HG02759 (cell line): ENCODE results near the gene BCL2L1.

Experiments
- ATAC-seq: cut with Tn5 transposase; IDR thresholded peaks from one replicate; pipeline ENCODE4 v1.9.1; 2021; ENCODE audit warnings: mild to moderate bottlenecking, moderate library complexity; ENCODE audit not compliant: unreplicated experiment

Gene BCL2L1

DNA sequence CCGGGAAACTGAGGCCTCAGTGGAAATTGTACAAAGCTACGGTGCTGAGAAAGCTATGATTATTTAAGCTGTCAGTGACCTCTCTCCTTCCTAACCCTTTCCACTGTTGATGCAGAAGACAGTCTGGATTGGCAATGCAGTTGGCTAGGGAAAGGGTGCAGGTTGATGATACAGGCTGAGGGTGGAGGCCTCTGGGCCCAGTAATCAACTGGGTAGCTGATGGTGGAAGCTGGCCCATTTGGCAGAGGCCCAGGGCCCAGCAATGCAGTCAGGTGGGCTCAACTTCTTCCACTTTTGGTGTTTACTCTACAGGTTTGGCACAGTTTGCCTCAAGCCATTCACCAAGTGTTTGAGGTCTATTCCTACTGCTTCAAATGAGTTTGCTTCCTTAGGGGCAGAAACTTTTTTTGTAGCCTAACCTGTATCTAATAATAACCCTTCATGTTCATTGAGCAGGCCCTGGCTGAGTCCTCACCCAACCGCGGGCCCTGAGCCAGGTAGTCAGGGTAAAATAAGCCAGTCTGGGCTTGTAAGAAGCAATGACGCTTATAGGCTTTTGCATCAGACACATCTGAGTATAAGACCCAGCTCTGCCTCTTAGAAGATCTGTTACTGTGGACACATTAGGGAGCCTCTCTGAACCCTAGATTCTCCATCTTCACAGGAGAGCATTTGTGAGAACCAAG lies 12.1 kb downstream of the BCL2L1 start:
- no peak for ATAC-seq

DNA sequence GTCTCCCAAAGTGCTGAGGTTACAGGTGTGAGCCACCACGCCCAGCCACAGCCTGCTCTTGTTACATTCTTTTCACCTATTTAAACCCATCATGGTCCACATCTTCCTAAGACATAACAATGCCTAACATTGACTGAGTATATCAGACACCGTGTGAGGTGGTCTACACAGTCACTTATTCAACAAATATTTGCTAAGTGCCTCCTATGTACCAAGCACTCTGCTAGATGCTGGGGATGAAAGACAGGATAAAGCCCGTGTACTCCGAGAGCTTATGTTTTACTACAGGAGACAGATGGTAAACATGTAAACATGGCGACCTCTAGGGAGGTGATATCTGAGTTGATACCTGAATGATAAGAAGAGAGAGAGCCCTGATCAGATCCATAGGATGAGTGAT lies 12.7 kb downstream of the BCL2L1 start:
- no peak for ATAC-seq

GRCh38 chr20:31708736-31709534 lies 13.7 kb downstream of the BCL2L1 start:
- no peak for ATAC-seq

DNA sequence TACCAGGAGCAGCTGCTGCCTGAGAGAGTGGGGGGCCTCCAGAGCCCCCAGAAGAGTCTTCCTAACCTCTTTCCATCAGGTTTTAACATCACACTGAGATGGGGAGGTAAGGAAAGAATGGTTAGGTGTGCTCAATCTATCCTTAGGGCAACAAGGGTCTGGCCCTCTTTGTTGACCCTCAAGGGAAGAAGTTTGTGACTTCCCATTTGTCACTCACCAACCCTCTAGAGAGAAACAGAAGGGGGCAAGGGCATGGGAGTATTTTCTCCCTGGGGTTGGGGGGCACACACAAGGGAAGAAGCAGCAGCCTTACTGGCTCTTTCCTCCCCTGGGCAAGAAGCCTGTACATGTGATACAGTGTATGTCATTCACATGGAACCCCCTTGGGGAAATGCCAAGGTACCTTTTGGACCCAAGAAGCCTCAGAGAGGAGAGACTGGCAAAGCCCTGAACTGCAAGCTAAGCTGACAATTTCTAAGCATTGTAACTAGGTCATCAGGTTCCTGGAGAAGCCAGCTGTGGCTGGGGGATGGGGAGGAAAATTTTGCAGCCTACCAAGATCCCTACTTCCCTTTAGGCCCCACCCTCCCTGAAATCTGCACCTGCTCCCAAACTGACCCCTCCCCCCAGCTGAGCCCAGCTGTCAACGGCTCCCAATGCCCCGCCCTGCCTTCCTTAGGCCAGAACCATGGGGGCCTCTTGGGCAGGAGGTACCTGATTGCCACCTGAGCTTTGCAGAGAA lies 14.5 kb downstream of the BCL2L1 start:
- no peak for ATAC-seq

- no peak for ATAC-seq
Observed at GRCh38 chr20:31707258-31707615, 15.4 kb downstream of the BCL2L1 start.

GRCh38 chr20:31706607-31707257 lies 15.9 kb downstream of the BCL2L1 start:
- no peak for ATAC-seq

DNA sequence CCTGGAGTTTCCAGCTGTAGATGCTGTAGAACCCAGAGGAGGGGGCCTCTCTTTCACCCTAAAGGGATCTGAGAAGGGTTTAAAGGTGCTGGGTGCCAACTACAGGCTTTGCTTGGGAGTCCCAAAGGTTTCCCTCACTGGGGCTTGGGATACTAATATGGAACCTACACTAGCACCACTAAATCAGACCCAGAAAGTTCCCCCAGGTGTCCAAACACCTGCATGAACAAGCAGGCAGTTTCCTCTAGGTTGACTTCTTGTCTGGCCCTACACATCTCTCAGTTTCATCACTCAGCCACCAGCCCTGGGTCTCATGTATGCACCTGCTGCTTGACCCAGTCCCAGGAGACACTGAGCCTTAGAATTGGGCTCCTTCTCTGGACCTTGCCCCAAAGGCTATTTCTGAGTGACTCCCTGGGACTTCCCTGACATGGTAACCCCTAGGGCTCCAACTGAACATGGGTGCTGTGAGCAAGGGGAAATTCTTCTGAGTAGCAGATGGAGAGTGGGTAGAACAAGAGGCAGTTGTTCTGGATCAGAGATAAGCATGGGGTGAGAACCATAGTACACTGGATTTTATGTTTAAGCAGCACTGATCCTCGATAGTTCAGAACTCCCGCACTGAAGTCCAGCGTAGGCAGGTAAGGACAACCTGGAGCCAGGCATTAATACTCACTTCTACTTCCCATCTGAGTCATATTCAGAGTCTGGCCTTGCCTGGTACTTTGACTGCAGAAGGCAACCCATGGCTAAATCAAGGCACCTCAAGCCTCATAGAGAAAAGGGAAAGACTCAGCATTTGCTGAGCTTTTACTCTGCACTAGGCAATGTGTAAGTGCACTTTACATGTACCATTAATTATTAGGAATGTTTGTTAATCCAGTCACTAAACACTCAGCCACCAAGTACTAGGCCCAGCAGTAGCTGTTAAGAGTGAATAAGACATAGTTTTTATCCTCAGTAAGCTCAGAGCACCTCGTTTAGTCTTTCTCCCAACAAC lies 16.8 kb downstream of the BCL2L1 start:
- ATAC-seq = peak; percentile 91

DNA sequence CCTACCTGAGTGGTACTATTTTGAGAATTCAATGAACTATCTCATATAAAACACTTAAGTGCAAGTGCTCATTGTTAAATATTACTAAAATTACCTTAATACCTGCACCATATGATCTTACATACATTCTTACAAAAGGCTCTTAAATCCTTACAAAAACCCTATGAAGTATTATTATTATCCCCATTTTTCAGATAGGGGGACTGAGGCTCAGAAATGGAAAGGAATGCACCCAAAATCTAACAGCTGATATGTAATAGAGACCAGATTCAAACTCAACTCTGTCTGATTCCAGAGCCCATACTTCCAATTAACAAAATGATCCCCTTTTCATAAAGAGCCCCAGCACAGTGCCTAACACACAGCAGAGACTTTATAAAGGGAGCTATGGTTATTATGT lies 17.5 kb downstream of the BCL2L1 start:
- ATAC-seq = no peak

DNA sequence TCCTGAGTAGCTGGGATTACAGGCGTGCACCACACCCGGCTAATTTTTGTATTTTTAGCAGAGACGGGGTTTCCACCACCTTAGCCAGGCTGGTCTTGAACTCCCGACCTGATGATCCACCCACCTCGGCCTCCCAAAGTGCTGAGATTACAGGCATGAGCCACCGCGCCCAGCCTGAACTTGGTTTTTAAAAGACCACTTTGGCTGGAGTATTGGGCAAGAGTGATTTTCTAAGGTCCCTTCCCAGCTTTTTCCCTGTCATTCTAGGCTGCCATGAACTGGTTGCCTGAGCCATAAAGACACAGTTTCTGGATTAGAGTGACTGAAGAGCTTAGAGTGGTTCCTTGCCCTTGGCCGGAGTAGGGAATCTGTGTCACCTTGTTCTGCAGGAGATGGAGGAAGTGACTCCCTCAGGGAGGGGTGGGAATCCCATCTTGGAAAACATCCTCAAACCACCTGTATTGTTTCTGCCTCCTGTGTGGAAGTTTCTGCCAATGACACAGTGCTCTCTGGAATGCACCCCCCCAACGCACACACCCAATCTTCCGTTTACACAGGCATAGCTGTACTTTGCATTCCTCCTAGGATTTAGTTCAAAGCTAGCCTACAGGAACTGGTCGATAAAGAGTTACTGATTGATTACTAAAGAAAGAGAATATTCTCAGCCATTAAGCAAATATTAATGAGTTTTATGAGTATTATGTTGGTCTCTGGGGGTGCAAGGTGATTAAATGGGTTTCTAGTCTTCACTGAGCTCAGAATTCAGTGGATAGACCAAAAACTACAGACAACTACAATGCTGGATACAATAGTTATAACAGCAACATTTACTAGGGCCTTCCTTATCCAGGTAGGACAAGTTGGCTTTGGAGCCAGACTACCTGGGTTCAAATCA lies 18.2 kb downstream of the BCL2L1 start:
- no peak for ATAC-seq

DNA sequence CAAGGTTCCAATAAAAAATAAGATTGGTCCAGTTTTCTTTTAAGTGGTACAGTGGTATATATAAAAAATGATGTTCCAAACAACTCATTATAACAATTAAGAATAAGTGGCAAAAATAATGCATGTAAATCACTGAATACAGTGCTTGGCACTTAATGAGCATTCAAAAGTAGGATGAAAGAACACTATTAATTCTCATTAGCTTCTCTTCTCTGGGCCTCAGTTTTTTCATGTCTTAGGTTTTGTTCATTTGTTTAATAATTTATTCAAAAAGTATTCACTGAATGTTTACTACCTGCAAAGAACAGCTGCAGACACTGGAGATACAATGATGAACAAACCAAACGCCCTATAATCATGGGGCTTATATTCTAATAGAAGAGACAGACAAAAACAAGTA lies 21.1 kb downstream of the BCL2L1 start:
- ATAC-seq = no peak

GRCh38 chr20:31700747-31701146 lies 21.9 kb downstream of the BCL2L1 start:
- ATAC-seq = no peak

DNA sequence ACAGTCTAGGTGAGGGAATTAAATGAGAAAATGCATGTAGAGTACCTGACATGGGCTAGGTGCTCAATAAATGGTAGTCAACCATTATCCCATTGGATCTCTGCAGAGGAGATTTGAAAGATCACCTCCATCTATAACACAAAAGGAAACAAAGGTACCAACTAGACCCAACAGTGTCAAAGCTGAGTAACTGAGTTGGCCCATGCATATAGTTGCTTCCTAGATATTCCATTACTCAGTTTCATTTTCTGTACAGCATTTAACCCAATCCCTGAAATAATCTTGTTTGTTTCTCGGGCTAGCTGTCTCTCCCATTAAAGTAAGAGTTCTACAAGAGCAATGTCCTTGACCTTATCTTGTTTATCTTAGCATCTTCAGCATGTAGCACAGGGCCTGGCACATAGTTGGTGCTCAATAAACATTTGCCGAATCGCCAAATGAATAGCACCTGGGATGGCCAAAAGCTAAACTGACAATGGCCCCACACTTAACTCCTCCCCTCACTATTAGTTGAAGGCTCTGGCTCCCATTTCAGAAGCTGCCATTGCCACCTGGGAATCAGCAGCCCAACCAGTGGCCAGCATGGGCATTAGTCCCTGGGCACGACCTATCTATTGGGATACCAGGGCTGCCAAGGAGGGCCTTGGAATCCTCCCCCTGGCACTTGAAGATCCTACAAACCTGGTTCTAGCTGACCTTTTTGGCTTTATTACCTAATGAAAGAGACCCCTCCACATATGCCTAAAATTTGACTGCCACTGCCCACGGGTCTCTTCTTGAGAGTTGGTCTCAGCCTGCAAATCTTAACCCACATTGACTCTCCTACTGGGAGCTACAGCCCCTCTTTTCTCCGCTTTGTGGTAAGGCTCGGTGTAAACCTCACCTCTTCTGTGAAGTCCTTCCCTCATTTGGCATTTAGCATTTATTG lies 22.6 kb downstream of the BCL2L1 start:
- ATAC-seq = no peak

DNA sequence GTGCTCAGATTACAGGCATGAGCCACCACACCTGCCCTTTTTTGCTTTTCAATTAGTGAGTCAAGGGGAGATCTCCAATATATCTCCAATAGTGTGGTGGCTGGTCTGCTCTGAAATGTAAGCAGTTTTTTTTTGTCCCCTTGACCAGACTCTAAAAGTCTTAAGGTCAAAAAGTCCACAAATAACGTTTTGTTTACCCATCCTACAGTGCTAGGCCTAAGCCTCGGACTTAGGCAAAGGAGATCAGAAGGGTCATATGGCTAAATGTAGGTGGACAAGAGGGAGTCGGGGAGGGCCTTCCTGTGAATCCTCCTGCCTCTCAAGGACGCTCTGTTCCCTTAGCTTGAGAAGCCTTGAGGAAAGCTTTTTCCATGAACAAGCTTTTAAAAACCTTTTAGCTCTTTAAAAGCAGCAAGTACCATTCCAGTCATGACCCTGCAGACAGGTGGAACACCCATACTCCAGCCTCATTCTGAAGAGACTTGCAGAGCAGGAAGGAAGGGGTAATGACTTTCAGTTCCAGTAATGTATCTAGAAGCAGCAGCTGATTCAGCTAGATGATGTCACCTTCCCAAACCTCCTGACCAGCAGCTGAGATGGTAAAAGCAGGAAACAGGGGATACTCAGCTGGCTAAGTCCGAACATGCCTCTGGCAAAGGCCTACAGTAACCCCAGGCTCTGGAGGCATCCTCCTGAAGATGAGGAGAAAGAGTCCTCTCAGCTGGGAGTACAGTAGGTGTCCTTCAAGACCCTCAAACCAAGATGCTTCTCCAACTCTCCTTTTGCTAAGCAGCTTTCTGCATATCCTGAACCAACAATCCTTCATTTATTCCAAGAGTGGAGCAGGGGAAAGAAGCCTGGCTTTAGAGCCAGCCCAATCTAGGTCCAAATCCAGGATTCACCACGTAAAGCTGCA lies 23.6 kb downstream of the BCL2L1 start:
- peak; percentile 95 for ATAC-seq

- no peak for ATAC-seq
Observed at GRCh38 chr20:31698243-31698802, 24.3 kb downstream of the BCL2L1 start.

GRCh38 chr20:31695849-31696804 lies 26.5 kb downstream of the BCL2L1 start:
- no peak for ATAC-seq
